Measurements from ENCODE around the gene ARPC1B. TPM values are rescaled to one million over a fixed set of nuclear protein-coding genes. Genes with fewer than 3 reads are reported as not detected.

The ARPC1B gene
- total RNA-seq, 1 donor from 2014 or later: 45.7 TPM

DNA sequence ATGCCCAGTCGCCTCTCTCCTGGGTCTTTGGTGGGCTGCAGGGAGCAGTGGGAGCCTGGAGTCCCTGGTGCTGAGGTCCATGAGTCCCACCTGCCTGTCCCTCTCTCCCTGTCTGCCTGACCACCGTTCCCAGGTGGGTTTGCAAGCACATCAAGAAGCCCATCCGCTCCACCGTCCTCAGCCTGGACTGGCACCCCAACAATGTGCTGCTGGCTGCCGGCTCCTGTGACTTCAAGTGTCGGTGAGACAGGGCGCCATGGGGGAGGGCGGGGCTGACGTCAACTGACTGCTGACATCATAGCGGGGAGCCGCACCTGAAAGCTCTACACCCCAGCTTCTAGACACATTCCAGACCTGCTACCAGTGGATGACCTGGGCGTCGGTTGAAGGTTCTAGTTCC, 15.2 kb downstream of the ARPC1B start:
- DNase-seq (ENCODE audit: low spot score): no peak

DNA sequence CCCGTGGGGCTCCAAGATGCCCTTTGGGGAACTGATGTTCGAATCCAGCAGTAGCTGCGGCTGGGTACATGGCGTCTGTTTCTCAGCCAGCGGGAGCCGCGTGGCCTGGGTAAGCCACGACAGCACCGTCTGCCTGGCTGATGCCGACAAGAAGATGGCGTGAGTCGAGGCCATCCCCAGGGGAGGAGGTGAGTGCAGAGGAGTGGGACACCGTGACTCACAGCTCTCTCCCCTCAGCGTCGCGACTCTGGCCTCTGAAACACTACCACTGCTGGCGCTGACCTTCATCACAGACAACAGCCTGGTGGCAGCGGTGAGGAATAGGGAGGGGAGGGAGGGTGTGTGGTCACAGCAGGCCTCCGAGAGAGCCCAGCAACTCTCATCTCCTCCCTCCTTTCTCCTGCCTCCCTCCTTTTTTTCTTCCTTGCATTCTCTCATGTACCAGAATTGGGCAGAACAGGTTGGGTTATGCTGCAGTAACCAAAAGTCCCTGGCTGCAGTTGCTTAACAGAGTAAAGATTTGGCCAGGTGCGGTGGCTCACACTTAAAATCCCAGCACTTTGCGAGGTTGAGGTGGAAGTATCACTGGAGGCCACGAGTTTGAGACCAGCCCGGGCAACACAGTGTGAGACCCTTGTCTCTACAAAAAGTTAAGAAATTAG, 16.5 kb downstream of the ARPC1B start:
- DNase-seq (ENCODE audit: low spot score): no peak

DNA sequence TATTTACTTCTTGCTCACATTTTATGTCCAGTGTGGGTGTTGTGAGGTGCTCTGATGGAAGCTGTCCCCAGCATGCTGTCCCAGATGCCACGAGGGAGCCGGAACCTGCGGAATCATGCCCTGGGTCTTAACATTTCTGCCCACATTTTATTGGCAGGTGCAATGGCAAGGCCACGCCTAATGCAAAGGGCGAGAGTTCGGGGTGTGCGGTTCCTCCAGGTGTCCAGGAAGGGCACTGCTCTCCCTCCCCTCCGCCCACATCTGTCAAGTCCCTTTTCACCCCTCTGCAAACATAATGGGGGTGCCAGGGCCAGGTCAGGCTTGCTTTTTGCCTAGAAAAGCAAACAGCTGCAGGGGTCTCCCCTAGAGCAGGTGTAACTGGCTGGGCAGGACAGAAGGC, 17.5 kb downstream of the ARPC1B start:
- no peak for DNase-seq (ENCODE audit: low spot score)

DNA sequence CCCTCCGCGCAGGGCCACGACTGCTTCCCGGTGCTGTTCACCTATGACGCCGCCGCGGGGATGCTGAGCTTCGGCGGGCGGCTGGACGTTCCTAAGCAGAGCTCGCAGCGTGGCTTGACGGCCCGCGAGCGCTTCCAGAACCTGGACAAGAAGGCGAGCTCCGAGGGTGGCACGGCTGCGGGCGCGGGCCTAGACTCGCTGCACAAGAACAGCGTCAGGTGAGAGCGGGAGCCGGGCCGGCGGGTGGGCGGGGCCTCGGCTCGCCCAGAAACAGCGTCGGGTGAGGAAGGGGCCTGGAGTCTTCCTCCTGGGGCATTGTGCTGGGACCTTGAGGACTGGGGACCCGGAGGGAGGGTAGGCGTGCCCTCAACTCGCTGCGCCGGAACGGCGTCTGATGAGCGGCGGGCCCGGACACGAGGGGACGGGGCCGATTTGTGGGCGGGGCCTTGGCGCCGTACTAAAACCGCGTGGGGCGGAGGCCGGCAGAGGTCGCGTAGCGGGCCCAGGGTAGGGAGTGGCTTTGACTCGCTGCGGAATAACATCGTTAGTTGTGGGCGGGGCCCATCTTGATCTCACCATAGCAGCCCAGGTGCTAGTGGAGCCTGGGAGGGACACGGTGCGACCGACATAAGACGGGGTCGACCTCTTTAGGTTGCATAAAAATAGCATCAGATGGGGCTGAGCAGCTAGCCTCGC, 18.3 kb downstream of the ARPC1B start:
- peak; percentile 70 for DNase-seq (ENCODE audit: low spot score)

DNA sequence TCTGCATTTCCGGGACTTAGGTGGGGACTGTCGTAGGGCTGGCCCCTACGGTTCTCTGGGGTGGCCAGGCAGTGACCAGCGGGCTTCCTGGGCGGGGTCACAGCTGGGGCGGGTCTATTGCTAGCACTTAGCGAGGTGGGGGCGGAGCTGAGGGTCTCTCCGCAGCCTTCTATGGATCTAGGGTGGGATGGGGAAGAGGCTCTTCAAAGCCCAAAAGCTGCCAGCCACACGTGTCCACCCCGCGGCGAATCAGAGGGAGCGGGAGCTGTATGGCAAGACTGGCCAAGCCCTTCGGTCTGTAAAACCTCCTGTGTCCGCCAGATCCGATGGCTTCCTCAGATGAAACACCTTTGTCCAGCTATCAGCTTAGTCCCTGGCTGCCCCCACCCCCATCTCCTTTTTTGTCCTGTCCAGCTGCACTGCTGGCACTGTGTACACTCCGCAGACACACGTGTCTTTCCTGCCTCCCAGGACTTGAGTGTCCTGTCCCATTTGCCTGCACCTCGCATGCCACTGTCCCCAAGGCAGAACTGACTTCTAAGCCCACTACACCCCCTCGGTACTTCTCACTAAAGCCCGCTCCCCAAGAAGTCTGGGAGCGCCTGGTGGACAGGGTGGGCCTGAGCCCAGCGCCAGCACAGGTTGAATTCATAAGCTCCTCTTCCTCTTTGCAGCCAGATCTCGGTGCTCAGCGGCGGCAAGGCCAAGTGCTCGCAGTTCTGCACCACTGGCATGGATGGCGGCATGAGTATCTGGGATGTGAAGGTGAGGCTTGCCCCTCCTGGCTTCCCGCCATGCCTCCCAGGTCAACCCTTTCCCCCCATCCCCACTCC, 19.0 kb downstream of the ARPC1B start:
- peak; percentile 35 for DNase-seq (ENCODE audit: low spot score)

DNA sequence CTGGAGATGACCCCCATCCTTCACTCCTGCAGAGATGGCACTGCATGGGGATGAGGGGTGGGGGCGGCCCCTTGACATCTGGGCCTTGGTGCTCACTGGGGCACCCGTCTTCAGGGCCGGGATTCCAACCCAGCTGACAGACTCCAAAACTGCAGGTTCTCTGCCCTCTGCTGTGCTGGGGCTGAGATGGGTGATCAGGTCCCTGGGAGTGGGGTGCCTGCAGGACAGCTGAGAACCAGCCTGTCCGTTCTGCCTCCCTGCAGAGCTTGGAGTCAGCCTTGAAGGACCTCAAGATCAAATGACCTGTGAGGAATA, 19.6 kb downstream of the ARPC1B start:
- no peak for DNase-seq (ENCODE audit: low spot score)

DNA sequence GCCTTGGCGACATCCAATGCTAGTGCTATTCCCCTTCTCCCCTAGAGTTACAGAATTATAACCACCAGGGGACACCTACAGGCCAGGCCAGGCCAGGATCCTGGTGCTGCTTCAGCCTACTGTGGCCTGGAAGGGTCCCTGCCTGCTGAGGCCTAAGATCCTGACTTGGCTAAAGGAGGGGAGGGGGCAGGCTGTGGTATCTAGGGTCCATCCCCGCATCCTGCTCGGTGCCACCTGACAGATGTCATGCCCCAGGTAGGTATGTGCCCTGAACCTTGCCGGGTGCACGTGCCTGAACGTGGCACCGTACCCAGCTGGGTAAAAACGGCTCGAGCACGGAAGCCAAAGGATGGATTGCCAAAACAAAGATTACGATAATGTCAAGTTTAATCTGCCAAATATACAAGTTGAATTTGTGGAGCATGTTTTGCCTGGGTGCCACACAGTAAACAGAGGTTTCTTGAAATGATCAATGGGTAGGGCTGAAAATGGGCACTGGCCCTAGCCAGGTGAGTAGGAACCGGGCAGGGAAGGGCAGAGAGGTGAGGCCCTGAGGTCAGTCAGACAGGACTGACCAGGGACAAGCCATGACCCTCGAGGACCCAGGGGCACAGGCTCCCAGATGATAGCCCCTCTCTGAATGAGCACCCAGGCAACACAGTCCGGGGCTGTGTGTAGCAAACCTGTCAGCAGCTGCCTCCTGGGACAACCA, 21.2 kb downstream of the ARPC1B start:
- no peak for DNase-seq (ENCODE audit: low spot score)

DNA sequence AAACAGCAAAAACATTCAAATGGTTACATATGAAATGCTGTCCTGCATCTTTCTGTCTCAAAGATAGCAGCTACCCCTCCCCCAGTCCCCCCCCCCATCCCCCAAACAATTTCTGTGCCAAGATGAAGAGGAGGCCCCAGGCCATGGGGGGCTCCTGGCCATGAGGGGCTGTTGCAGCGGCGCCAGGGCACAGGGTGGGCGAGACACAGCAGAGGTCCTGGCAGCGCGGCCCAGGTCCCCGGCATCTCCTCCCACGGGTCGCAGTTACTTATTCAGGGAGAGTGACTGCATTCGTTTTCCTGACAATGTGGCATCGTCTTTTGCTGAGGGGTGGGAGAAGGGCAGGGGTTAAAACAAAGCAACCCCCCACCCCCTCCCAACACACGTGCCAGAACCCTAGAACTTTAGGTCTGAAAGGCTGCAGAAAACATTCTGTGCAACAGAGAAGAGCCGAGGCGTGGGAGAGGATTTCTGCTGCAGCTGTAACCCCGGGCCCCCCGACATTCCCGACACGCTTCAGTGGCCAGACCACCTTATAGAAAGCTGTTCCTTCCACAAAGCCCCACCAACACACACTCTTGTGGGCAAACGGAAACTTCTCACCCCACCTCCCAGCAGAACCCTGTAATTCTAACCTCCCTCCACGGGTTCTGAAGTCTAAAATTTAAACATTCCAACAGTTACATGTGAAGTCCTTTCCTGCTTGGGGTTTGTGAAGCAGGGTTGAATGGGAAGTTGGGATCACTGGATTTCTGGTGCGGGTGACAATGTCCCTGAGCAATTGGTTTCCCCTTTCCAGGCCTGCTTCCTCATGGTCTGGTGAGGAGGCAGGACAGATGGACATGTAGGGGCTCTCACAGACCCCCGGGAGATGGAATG, 22.1 kb downstream of the ARPC1B start:
- no peak for DNase-seq (ENCODE audit: low spot score)

DNA sequence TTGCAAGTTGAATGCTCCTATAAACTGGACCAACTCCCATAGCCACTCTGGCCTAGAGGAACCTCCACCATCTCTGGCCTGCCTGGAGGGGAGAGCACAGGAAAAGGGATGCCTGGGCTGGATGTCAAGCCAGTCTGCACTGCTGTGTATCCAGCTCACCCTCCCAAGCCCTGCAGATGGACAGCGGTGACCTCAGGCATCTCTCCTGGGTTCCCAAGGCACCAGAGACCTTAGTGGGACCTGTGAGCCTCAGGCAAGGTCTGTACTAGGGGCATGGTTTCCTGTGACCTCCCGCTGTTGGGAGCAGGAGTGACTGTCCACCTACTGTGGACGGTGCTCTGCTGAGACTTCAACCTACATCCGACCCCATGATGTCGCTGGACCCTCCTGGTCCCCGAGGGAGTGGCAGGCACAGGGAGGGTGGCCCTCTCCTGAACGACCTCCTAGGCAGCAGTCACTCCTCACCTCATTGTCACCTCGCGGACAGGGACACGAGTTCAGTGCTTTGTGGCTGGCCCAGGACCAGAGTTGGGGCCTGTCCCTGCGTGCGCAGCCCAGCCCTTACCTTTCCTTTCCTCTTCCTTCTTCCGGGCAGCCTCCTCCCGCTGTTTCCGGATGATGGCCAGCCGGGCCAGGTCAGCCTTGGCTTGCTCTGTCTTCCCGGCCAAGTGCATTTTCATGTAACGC, 22.9 kb downstream of the ARPC1B start:
- DNase-seq (ENCODE audit: low spot score): no peak

DNA sequence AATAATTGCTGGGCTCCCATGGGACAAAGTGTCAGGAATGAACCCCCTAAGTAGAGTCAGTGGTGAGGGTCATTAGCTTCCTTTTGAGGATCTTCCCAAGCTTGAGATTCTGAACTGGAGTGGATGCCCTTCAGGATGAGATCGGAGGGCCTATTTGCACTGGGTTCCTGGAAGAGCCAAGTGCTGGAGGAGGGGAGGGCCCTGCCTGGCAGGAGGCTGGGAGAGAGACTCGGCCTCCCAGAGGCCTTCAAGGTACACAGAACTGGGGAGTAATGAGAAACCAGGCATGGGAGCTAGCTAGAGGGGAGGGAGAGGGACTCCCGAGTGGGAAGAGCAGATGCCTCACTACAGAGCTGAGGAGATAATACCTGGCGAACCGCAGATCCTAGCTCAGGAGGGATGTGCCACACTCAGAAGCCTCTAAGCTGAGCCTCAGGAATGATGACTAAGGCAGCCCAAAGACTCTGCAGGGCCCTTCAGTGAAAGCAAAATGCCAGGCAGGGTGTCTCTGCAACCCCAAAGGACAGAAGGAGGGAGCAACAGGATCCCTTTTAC, 24.4 kb downstream of the ARPC1B start:
- DNase-seq (ENCODE audit: low spot score): no peak

DNA sequence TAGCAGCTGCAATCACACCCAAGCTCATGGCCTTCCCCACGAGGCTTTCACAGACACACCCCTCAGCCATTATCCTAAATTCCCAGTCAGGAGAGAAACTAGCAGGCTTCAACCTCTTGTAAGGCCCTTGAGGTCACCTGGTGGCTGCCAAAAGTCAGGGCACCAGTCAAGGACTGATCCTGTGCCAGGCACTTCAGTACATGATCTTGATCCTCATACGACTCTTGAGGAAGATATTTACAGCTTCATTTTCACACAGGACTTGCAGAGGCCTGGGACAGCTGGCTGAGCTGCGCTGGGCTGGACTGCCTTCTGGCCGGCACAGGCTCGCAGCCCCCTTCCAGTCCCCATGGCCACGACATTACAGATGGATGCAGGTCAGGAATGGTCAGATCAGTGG, 25.1 kb downstream of the ARPC1B start:
- no peak for DNase-seq (ENCODE audit: low spot score)

DNA sequence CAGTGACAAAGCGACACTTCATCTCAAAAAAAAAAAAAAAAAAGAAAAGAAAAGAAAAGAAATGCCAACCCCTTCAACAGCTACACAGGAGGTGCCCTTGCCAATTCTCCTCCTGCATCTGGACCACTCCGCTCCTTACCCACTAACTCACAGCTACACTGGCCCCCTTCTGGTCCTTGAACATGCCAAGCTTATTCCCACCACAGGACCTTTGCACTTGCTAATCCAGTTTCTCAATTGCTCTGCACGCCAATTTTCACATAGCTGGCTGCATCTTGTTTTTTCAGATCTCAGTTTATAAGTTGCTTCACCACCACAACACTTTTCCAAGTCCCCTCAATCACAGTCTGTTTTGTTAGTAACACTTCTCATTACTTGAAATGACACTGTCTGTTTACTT, 28.3 kb downstream of the ARPC1B start:
- DNase-seq (ENCODE audit: low spot score): no peak

DNA sequence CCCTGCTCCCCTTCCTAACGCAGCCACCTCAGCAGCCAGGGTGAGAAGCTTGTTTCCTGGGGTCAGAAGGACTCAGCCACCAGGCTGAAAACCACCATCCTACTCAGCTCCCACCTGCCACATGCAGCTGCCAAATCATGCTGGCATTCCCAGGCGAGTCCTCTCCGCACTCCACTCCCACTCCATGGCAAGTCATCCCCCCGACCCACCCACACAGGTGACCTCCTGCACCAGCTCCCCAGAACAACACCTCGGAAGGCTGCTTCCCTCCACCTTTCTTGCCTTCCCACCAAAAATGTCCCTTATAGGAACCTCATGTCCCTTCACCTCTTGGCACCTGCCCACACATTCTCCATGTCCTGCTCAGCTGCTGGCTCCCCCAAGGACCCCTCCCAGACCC, 29.2 kb downstream of the ARPC1B start:
- DNase-seq (ENCODE audit: low spot score): no peak

DNA sequence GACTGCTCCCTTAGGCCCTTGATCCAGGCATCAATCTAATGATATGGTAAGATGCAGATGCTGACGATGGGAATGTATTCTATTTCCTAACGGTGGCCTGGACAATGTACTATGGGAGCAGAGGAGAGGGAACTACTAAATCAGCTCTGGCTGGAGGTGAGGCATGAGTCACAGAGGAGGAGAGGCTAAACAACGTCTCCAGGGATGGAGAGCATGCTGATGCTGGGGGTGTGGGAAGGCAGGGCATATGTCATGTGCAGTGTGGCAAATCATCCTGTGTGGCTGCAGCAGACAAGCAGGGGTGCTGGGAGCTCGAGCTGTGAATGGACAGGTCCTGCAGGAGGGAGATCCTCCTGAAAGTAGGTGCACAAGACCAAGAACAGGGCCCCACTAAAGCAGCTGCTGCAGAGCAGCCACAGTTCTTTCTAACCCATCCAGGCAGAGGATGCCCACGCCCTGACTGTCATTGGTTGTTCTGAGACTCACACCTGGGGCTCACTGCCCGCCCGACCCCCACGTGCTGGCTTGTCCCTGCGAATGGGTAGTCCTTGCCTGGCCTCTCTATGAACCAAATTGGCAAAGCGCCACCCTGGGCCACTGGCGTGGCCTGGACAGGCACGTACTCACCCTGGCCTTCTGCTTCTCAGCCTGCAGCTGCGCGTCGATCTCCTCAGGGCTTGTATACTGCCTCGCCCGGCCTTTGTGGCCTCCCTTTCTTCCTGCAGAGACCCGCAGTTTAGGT, 29.9 kb downstream of the ARPC1B start:
- DNase-seq (ENCODE audit: low spot score): no peak

DNA sequence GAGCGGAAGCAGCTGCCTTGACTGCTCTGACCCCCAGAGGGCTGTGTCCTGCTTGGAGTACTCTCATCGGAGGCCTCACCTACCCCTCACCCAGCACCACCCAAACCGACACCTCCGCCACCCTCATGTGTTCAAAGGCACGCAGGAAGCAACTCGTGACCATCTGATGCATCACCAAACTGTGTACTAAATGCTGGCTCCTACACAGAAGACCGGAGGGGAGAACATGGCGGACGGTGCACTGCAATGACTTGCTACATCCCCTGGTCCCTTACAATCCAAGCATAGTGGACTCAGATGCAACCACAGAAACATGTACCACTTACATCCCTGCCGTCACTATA, 30.4 kb downstream of the ARPC1B start:
- no peak for DNase-seq (ENCODE audit: low spot score)

DNA sequence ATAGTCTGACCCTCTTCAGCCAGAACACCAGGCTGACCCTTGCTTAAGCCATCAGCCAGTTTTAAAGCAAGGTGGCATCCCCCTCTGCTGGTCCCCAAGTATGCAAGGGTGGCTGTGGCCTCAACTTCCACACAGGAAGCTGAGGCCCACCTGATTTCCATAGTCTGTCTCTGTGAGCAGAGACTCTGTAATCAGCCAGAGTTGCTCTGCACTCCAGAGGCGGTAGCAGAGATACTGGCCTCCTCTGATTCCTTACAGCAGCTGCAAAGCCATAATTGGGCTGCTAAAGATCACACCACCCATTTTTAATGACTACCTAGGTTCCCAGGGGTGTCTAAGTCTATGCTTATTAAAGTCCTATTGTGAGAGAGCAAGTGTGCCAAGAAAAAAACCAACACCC, 32.0 kb downstream of the ARPC1B start:
- no peak for DNase-seq (ENCODE audit: low spot score)

DNA sequence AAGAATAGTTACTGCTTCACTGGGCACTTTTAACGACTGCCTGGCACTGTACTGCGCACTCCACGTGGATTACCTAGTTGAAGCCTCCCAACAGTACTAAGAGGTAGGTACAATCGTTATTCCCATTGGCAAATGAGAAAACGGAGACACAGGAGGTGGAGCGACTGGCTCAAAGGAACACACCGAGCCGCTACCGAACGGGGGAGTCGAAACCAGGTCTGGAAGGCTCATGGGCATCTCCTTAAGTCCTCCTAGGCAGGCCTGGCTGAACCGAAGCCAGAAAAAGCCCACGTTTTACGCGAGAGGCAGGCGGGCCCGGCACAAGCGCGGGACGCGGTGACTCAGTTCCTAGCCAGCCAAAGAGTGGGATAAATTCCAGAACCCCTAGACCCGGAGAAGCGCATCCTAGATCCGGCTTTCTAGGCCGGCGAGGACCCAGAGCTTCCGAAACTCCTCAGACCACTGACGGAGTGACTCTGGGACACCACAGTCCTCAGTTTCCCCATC, 33.4 kb downstream of the ARPC1B start:
- peak; percentile 62 for DNase-seq (ENCODE audit: low spot score)

DNA sequence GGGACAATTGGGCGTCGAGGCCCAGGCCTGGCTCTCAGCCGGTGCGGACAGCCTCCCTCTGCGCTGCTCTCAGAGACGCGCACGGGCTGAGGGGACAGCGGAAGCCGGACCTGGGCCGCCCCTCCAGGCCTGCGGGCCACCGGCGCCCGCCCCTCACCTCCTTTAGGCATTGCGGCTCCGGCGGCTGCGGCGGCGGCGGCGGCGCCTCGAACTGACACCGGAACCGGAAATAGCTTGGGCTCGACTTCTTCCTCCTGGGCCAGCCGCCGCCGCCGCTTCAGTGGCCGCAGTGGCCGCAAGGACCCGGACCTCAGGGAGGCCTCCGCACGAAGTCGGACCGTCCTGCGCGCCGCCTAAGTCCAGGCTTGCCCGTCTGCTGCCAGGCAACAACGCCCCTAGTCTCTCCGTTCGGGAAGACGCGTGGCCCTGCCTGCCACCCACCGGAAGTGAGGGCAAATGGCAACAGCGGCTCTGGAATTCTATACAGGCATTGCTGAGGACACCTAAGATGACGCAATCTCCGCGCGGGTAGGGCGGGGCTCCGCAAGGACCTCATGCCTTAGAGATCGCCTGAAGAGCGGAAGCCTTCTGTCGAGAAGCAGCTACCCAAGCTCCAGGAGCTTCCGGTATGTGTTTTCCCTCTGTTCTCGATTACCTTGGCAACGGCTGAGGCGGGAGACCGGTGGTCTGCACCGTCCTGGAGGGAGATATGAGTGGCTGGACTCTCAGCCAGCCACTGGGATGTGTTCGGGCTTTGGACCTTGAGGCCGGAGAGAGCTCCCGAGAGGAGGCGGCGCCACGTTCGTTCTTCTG, 34.1 kb downstream of the ARPC1B start, which contains the start of the genes BUD31 and PDAP1:
TSS of gene BUD31 (plus strand) at position 591 of the 813 bp plus-strand sequence. CDS start 2,124 bp downstream, outside the sequence.
TSS of gene PDAP1 (minus strand) at position 219 of the 813 bp plus-strand sequence. CDS start at position 170, 49 bp downstream.
- peak; percentile 96 for DNase-seq (ENCODE audit: low spot score)

All from umbilical cord (tissue), 2 donors.